B cell (primary cell): ENCODE measurements around the gene PDGFC.

ENCODE experiments used
- EZH2 ChIP-seq: IDR thresholded peaks from 2 replicates; pipeline ENCODE4 v1.6.1; 2012; ENCODE audit warnings: borderline replicate concordance, low read depth, mild to moderate bottlenecking, moderate library complexity, low read length; ENCODE audit not compliant: insufficient read depth, poor library complexity, severe bottlenecking
- TF ChIP-seq, protein P1 (sequence below): fragments of 200-600 bp; IDR thresholded peaks from one replicate; pipeline ENCODE4 v1.8.0; 2022; ENCODE audit warnings: antibody characterized with exemption, mild to moderate bottlenecking

DNA sequence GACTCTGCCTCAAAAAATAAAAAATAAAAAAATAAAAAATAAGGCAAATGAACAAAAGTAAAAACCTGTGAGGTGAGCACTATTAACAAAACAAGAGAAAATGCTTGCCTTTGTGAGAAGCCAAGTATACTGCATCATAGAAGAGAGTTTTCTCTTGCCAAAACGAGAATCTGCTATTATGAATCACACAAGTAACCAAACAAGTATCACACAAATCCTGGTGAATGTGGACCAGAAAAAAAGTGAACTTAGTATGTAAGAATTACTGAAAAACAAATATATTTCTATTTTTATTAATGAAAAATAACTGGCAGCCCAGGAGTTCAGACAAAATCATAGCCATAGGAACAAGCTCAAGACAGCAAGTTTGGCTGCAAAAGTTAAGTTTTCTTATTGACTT, 193.5 kb downstream of the PDGFC start:
- TF ChIP-seq, protein P1, sequence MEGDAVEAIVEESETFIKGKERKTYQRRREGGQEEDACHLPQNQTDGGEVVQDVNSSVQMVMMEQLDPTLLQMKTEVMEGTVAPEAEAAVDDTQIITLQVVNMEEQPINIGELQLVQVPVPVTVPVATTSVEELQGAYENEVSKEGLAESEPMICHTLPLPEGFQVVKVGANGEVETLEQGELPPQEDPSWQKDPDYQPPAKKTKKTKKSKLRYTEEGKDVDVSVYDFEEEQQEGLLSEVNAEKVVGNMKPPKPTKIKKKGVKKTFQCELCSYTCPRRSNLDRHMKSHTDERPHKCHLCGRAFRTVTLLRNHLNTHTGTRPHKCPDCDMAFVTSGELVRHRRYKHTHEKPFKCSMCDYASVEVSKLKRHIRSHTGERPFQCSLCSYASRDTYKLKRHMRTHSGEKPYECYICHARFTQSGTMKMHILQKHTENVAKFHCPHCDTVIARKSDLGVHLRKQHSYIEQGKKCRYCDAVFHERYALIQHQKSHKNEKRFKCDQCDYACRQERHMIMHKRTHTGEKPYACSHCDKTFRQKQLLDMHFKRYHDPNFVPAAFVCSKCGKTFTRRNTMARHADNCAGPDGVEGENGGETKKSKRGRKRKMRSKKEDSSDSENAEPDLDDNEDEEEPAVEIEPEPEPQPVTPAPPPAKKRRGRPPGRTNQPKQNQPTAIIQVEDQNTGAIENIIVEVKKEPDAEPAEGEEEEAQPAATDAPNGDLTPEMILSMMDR: no peak
- no peak for TF ChIP-seq EZH2
